HG03064 (cell line): ENCODE measurements around the gene ENPP4.
"Not testable (repeated sequence)": the region's sequence is repeated elsewhere in the genome, so short reads cannot be mapped to it uniquely, and the experiment has no call there.

Source experiments
- ATAC-seq: cut with Tn5 transposase; IDR thresholded peaks from one replicate; pipeline ENCODE4 v1.9.1; 2021; ENCODE audit warnings: low read depth; ENCODE audit not compliant: unreplicated experiment

ENPP4 gene

GRCh38 chr6:46129291-46129628 lies 529 bp upstream of the ENPP4 start:
- ATAC-seq, result peak; percentile 5

- ATAC-seq, result no peak
These were observed 877 bp downstream of the ENPP4 start for GRCh38 chr6:46130666-46131065.

- not testable (repeated sequence) for ATAC-seq
These were observed 1.5 kb downstream of the ENPP4 start for GRCh38 chr6:46131291-46131690.

GRCh38 chr6:46134216-46134615 lies 4.4 kb downstream of the ENPP4 start:
- ATAC-seq, result no peak

GRCh38 chr6:46135176-46135575 lies 5.4 kb downstream of the ENPP4 start:
- ATAC-seq, result no peak

DNA sequence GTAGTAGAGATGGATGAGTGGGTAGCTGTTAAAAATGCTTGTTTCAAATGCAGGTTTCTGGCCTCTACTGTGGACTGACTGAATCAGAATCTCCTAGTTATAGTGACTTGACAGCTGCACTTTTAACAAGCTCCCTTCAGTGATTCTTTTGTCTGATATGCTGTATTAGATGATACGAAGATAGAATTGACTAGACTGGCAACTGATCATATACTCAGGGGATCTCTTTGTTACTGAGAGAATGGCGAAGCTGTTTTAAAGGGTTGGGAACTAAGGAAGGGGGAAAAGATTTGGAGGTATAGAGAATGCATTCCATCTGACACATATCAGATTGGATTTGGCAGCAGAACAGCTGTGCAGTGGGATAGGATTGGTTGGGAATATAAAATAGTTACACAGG lies 7.0 kb downstream of the ENPP4 start:
- ATAC-seq, result no peak

DNA sequence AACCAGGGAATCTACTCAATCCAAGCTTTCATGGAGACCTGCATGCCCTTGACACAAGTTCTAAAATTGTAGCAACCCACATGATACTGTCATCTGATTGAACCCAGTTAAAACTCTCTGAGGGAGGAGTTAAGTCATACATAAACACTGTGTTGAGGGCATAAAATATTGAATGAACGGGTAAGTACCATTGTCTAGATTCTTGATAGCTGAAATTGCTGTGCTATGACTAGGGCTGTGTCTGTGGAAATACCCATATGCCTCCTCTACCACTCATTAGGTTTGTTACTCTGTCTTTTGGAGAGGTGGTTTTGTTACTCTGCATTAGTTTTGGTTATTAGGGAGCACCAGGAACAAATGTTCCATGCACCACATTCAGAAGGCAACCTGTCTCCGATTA lies 7.6 kb downstream of the ENPP4 start:
- peak; percentile 50 for ATAC-seq

- peak; percentile 62 for ATAC-seq
These were observed 8.5 kb downstream of the ENPP4 start for GRCh38 chr6:46138281-46138680.

DNA sequence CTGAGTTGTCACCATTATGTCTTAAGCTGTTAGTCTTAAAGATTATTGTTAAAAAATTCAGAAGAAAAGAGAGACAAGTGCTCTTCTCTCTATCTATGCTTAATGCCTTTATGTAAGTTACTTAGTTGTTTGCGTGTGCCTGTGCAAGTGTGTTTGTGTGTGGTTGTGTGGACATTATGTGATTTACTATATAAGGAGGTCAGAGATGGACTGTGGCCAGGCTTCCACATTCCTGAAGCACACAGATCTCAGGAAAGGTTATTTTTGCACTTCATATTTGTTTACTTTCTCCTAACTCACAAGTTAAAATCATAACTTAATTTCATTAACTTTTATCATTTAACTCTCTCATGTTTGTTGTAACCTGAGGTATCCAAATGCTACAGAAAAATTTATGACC lies 14.5 kb downstream of the ENPP4 start:
- no peak for ATAC-seq

DNA sequence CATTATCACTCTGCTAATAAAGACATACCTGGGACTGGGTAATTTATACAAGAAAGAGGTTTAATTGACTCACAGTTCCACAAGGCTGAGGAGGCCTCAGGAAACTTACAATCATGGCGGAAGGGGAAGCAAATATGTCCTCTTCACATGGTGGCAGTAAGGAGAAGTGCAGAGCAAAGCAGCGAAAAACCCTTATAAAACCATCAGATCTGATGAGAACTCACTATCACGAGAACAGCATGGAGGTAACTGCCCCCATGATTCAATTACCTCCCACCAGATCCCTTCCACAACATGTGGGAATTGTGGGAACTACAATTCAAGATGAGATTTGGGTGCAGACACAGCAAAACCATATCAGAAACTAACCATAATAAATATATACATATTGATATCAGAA lies 19.3 kb downstream of the ENPP4 start:
- not testable (repeated sequence) for ATAC-seq

- no peak for ATAC-seq
These were observed 26.9 kb downstream of the ENPP4 start for GRCh38 chr6:46156701-46157100.

DNA sequence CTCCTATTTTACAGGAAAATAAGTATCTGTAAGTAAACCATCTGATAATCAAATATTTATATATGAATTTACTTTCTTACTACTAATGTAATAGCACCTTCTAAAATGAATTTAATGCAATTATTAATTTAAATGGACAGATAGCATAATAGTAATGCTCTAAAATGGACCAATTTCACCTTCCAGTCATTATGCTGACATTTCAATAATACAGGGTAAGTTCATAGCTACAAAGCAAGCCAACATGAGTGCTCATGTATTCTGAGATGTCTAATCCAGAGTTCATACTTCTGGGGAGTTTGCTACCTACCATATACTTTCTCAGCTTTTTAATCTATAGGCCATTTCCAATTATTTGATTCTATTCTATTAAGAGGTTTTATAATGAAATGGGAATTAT lies 29.4 kb downstream of the ENPP4 start:
- no peak for ATAC-seq

GRCh38 chr6:46160102-46160501 lies 30.3 kb downstream of the ENPP4 start:
- no peak for ATAC-seq

DNA sequence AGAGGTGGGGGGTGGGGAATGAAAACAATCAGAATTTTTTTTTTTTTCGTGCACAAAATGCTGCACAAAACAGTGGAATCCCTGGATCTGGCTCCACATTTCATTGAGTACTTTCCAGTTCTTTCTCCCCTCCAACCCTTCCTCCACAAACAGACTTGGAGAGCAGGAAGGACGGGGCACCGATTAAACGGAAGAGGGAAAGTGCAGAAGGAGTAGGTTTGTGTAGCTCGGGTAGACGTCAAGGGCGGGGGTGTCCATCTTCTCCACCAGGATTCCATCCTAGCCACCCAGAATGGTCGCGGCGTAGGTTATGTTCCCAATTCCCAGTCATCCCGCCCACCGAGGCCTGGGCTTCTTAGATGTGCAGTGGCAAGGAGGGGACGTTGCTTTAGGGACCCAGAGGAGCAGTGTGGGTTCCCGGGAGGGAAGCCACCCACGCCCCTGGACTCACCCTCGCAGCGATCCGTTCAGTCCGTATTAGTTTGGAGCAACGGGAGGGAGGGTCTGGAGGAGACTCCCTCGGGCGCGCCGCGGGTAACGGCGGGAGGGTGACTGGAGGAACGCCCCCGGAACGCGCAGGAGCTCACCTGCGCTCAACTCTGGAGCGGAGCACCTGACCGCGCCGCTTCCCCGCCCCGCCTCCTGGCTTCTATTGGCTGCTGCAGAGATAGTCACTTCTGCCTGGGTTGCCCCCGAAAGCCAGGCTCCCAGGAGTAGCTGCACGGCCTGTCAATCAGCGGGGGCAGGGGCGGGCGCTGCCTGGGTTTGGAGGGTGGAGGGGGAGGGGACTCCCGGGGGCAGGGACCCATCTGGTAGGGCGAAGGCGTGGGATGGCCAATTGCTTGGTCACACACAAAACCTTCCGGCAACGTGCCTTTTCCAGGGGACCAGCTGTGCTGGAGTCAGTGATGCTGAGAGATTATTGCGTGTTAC lies 40.8 kb downstream of the ENPP4 start, which contains the start of gene ENPP5:
Gene ENPP5, minus strand, starts transcription at position 624 of the 933 bp plus-strand sequence. CDS start 2,718 bp downstream, outside the sequence.
- ATAC-seq, result peak; percentile 87

- no peak for ATAC-seq
These were observed 42.4 kb downstream of the ENPP4 start for GRCh38 chr6:46172176-46172575.

DNA sequence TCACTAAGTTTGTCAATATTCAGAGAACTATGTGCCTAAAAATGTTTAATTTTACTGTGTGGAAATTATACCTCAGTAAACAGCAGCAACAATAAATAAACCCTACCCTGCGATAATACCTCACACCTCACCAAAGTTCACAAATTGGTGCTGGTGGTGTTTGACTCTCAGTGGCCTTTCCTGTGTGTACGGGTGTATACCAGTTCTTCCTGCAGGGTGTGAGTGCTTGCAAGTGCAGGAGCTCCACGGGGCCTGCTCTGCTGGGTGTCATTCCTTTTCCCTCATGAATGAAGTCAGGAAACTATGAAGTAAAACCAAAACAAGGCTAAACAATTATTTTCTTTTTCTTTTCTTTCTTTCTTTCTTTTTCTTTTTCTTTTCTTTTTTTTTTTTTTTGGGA lies 45.1 kb downstream of the ENPP4 start:
- ATAC-seq, result no peak

GRCh38 chr6:46175446-46175845 lies 45.7 kb downstream of the ENPP4 start:
- peak; percentile 84 for ATAC-seq

GRCh38 chr6:46175976-46176375 lies 46.2 kb downstream of the ENPP4 start:
- no peak for ATAC-seq

DNA sequence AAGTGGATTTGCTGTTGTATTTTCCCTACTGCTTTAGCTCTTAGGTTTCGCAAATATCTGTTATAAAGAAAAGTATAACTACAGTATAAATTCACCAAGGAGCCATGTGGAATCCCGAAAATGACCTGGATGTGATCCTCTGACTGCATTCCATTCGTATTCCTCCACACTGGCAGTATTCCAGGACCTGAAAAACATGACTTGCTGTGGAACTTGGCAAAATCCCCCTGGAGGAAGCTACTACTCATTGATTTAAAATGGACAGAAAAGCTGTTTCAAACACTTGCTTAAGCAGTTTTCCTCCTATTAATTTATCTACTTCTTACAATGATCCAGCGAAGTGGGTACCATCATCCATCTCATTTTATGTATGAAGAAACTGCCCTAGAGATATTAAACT lies 54.3 kb downstream of the ENPP4 start:
- ATAC-seq, result no peak

GRCh38 chr6:46186583-46186982 lies 56.8 kb downstream of the ENPP4 start:
- no peak for ATAC-seq

- ATAC-seq, result no peak
These were observed 59.9 kb downstream of the ENPP4 start for GRCh38 chr6:46189726-46190125.

DNA sequence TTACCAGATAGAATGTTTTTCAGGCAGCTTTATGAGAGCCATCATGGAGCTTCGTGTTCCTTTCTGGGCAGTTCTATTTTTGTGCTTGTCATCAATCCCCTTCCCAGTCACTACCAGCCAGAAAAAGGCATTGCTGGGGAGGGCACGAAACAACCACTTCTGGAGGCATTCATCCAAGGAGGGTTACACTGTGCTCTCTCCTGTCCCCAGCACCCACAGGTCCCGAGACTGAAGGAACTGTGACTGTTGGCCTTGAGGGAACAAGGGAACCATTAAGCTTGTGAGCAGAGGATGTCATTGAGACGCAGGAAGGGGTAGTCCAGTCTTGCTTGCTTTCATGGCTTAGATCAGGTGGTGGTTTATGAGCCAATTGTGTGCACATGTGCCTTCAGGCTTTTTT lies 61.1 kb downstream of the ENPP4 start:
- ATAC-seq, result no peak
